ENCODE results near the gene C5AR2.
A peak's percentile ranks its signal among the peaks of the same experiment; 100 is the strongest.
"Not testable (repeated sequence)": the region's sequence is repeated elsewhere in the genome, so short reads cannot be mapped to it uniquely, and the experiment has no call there.

Gene C5AR2

DNA sequence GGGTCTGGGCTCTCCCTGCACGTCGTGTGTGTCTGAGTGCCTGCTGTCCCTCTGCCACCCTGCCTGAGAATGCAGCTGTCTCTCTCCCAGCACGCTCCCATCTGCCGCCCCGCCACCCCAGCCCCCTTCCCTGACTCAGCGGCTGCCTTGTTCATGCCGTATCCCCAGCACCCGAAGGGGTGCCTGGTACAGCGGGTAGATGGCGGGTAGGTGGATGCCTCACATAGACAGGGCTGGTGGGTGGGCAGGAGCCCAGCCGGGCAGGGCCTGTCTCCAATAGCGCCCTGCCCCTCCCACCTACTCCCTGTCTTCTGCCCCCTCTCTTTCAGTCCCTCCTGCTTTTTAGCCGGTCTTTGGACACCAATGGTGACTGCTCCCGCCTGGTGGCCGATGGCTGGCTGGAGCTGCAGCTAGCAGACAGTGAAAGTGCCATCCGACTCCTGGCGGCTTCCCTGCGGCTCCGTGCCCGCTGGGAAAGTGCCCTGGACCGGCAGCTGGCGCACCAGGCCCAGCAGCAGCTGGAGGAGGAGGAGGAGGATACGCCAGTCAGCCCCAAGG, 47.5 kb downstream of the C5AR2 start:
- DNase-seq (ENCODE audit: low read depth) = no peak
- H3K4me3 ChIP-seq (ENCODE audit: low read depth, low read length) = no peak overlapping the region

DNA sequence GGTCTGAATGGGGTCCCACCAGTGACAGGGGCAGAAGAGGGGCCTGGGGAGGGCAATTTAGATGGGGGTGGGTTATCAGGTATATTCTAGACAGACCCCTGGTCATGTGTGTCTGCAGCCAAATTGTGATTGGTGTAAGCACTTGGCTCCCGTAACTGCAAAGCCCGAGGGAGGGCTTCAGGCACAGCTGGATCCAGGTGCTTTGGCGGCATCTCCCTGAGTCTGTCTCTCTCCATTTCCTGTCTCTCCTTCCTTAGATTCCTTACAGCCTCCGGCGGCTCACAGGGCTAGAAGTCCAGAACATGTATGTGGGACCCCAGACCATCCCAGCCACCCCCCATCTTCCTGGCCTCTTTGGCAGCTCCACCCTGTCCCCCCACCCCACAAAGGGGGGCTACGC, 48.6 kb downstream of the C5AR2 start:
- DNase-seq (ENCODE audit: low read depth) = no peak
- no peak overlapping the region for H3K4me3 ChIP-seq (ENCODE audit: low read depth, low read length)

DNA sequence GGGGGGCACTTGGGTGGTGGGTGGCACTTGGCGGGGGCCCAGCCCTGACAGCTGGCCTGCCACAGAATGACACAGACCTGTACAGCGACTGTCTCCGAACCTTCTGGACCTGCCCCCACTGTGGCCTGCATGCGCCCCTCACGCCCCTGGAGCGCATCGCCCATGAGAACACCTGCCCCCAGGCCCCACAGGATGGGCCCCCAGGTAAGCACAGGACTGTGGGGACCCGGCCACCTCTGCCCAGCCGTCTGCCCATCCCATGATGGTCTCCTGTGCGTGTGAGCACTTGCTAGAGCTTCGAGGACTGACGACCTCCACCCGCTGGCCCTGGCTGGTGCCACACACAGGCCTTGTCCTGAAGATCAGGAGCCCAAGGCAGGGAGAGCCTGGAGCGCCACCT, 49.1 kb downstream of the C5AR2 start:
- DNase-seq (ENCODE audit: low read depth) = no peak
- no peak overlapping the region for H3K4me3 ChIP-seq (ENCODE audit: low read depth, low read length)

DNA sequence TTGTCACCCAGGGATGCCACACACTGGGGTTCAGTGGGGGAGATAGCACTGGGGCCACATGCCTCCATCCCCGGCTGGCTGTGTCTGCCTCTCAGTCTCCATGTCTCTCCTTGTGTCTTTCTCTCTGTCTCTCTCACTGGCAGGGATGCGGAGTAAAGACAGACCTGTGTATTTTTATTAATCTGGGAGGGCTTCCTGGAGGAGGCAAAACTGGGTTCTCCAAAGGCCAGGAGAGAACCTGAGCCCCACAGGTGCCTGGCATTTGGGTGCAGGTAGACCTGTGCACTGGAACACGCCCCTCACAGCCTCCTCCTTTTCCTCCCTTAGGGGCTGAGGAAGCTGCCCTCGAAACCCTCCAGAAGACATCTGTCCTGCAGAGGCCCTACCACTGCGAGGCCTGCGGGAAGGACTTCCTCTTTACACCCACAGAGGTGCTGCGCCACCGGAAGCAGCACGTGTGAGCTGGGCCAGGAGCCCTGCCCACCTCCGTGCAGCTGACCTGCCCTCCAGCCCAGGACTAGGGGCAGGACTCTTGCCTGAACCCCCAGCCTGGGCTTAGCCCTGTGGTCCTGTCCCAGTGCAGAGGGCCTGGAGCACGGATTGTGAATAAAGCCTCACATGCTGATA, 49.8 kb downstream of the C5AR2 start:
- DNase-seq (ENCODE audit: low read depth) = no peak
- H3K4me3 ChIP-seq (ENCODE audit: low read depth, low read length) = no peak overlapping the region

DNA sequence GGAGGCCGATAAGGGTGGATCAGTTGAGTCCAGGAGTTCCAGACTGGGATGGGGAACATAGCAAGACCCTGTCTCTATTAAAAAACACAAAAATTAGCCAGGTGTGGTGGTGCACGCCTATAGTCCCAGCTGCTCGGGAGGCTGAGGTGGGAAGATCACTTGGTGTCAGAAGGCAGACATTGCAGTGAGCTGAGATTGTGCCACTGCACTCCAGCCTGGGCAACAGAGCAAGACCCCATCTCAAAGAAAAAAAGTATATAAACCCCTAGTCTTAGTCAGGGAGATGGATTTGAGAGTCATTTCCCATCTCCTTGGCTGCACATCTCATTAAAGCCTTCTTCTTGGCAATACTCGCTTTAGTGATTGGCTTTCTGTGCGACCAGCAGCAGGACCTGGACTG, 51.9 kb downstream of the C5AR2 start:
- not testable (repeated sequence) for DNase-seq (ENCODE audit: low read depth)

DNA sequence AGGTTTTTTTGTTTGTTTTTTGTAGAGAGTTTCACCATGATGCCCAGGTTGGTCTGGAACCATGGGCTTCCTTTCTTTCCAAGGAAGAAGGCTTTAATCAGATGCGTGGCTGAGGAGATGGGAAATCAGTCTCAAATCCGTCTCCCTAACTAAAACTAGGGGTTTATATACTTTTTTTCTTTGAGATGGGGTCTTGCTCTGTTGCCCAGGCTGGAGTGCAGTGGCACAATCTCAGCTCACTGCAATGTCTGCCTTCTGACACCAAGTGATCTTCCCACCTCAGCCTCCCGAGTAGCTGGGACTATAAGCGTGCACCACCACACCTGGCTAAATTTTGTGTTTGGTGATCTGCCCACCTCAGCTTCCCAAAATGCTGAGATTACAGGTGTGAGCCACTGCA, 52.6 kb downstream of the C5AR2 start:
- not testable (repeated sequence) for H3K4me3 ChIP-seq (ENCODE audit: low read depth, low read length); DNase-seq (ENCODE audit: low read depth)

More for the DNA sequence above, 51.9 kb downstream of the C5AR2 start:
- not testable (repeated sequence) for H3K4me3 ChIP-seq (ENCODE audit: low read depth, low read length)

DNA sequence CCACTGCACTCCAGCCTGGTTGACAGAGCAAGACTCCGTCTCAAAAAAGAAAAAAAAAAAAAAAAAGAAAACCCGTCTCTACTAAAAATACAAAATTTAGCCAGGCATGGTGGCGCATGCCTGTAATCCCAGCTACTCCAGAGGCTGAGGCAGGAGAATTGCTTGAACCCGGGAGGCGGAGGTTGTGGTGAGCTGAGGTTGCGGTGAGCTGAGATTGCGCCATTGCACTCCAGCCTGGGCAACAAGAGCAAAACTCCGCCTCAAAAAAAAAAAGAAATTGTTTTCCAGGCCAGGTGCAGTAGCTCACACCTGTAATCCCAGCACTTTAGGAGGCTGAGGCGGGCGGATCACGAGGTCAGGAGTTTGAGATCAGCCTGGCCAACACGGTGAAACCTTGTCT, 54.6 kb downstream of the C5AR2 start:
- not testable (repeated sequence) for H3K4me3 ChIP-seq (ENCODE audit: low read depth, low read length); DNase-seq (ENCODE audit: low read depth)

DNA sequence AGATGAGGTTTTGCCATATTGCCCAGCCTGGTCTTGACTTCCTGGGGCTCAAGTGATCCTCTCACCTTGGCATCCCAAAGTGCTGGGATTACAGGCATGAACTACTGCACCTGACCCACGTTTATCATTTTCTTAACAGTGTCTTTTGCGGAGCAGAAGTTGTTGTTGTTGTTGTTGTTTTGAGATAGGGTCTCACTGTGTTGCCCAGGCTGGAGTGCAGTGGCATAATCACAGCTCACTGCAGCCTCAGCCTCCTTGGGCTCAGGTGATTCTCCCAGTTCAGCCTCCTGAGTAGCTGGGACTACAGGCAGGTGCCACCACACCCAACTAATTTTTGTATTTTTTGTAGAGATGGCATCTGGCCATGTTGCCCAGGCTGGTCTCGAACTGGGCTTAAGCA, 55.6 kb downstream of the C5AR2 start:
- H3K4me3 ChIP-seq (ENCODE audit: low read depth, low read length); DNase-seq (ENCODE audit: low read depth): not testable (repeated sequence)

DNA sequence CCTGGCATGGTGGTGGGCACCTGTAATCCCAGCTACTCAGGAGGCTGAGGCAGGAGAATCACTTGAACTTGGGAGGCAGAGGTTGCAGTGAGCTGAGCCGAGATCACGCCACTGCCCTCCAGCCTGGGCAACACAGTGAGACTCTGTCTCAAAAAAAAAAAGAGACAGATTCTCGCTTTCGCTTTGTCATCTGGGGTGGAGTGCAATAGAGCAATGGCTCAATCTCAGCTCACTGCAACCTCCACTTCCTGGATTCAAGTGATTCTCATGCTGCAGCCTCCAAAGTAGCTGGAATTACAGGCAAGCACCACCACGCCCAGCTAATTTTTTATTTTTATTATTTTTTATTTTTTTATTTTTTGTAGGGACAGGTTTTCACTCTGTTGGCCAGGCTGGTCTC, 56.7 kb downstream of the C5AR2 start:
- not testable (repeated sequence) for DNase-seq (ENCODE audit: low read depth); H3K4me3 ChIP-seq (ENCODE audit: low read depth, low read length)

DNA sequence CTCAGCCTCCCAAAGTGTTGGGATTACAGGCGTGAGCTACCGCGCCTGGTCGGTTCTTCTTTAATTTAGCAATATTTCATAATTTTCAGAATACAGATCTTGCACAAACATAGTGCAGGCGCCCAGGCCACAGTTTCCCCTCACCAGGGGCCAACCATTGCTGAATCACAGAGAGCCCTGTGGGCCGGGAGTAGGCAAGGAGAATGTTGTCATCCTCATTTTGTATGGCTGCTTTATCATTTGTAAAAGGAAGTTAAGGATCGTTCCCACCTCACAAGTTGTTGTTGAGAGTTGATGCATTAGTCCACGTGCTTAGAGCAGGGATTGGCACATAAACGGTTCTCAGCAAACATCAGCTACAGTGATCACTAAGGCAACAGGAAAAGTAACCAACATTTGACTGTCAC, 57.2 kb downstream of the C5AR2 start:
- no peak overlapping the region for H3K4me3 ChIP-seq (ENCODE audit: low read depth, low read length)
- DNase-seq (ENCODE audit: low read depth) = no peak

DNA sequence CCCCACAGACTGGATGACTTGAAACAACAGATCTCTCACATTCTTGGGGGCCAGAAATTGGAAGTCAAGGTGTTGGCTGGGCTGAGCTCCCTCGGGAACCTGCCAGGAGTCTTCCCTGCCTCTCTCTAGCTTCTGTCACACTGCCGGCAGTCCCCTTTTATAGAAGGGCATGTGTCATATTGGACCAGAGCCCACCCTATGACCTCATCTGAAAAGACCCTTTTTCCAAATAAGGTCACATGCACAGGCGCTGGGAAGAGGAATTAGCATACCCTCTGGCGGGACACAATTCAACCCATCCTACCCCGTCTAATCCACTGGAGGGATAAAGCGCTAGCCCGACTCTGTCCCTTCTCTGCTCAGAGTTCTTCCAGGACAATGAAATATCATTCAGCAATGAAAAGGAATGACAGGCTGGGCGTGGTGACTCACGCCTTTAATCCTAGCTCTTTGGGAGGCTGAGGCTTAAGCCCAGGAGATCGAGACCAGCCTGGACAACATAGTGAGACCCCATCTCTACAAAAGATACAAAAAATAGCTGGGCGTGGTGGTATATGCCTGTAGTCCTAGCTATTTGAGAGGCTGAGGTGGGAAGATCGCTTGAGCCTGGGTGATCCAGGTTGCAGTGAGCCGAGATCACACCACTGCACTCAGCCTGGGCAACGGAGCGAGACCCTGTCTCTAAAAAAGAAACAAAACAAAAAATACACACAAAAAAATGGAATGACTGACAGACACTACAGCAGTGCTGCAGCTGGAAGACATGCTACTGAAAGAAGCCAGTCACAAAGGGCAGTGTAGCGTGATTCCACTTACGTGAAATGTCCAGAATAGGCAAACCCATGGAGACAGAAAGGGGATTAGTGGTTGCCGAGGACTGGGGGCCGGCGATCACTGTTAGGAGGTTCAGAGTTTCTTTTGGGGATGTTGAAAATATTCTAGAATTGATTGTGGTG, 58.8 kb downstream of the C5AR2 start:
- DNase-seq (ENCODE audit: low read depth) = no peak
- no peak overlapping the region for H3K4me3 ChIP-seq (ENCODE audit: low read depth, low read length)

DNA sequence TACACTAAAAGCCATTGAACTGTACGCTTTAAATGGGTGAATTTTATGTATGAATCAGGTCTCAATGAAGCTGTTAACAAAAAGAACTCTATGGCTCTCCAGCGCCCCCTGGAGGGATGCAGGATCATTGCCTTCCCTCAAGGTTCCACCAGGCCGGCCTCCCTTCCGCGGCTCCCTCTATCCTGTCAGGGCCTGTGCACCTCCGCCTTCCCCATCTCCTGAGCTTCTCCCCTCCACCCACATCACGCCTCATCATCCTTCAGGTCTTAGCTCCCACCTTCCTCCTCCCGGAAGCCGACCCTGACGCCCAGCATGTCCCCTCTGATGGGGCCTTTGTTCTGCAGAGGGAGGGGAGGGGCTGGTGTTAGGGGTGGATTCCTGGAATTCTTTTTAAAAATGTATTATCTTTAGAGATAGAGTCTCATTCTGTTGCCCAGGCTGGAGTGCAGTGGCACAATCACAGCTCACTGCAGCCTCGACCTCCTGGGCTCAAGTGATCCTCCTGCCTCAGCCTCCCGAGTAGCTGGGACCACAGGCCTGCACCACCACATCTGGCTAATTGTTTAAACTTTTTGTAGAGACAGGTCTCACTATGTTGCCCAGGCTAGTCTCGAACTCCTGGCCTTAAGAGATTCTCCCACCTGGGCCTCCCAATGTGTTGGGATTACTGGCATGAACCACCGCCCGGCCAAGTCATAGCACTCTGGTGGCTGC, 59.7 kb downstream of the C5AR2 start:
- DNase-seq (ENCODE audit: low read depth) = peak; percentile 13
- no peak overlapping the region for H3K4me3 ChIP-seq (ENCODE audit: low read depth, low read length)

Data from skeletal muscle cell (primary cell).